CD4-positive, alpha-beta T cell treated with Interleukin-4 for 4 hours (primary cell): Measurements from ENCODE around the gene ZBTB45.
A peak's percentile ranks its signal among the peaks of the same experiment; 100 is the strongest.

Experiments
- DNase-seq: peaks from one replicate; pipeline ENCODE4 v3.0.0-alpha.2; 2020

Gene ZBTB45

DNA sequence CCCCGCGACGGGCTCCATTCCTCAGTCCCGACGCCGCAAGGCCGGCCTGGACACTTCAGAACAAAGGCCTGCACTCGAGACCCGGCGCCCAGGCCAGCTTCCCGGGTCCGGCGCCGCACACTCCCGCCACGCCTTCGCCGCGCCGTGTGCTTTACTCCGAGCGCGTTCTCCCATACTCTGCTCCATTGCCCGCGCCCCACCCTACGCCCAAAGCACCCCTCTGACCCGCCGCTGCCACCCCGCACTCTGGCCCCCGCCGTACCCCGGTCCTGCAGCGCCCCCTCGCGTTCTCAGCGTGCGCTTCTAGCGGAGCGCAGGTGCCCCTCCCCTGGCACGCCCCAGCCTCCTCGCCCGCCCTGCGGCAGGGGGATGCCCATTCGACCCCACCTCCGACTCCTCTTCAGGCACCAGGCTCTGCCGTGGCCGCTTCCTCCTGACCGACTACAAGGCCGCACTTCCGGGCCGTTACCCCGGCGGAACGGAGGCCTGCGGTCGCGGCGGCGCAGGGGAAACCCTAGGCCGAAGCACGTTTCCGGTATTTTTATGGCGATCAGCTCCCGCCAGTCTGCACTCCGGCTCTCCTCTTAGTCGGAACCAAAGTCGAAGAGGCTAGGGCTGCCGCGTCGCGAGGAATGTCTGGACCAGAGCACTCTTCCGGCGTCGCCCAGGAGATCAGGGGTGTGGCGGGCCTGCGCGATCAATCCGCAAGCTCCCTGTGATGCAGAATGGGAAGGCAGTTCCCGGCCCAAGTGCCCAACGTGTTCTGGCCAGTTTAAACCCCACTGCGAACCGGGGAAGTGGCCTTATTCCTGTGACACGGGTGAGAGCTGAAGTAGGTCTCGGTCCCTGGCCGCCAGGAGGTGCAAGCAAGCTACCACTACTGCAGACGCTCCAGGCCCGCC lies at the start of gene ZBTB45:
Gene ZBTB45 (minus strand): TSS at position 456 of the 902 bp plus-strand sequence. CDS start 2,137 bp downstream, outside the sequence.
- DNase-seq: peak; percentile 94

DNA sequence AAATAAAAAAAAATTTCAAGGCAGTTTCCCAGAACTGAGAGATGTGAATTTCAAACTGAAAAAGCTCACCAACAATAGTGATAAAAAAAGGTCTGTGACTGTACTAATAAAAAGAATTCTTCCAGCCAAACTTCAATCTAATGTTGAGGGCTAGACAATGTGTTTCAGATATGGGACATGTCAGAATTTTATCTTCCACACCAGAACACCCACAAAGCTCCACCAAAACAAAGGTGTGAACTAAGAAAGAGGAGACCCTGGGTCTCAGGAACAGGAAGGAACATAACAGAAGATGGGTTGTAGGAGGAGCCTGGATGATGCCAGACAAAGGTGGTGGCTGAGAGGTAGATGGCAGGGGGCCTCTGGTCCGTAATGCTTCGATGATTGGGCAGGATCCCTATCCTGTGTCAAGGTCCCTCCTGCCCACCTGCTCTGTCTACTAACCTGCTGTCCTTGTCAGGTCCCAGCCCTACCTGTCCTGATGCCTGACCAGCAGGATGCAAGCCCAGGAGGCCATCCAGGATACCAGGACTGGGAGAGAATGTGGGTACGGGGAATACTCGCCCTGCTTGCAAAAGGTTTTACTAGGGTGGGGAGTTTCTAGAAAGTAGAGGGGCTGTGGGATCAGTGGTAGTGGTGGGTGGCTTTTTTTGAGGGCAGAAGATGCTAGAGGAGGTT lies 49.0 kb upstream of the ZBTB45 start:
- DNase-seq: no peak

GRCh38 chr19:58566989-58567388 lies 47.4 kb upstream of the ZBTB45 start:
- DNase-seq: no peak

DNA sequence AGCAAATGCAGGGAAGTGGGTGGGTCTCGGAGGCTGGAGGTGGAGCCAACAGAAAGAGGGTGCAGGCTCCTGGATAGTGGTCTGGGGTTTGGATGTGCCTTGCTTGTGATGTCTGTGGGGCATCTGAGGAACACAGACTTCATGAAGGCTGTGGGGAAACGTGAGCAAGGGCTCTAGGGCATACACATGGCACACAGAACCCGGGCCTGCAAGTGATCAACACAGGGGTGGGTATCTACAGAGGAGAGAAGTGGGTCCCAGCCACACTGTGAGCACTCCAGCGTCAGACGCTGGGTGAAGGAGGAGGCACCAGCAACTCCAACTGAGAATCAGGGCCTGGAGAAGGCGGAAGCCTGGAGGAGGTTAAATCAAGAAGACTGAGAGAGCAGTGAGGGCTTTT lies 44.2 kb upstream of the ZBTB45 start:
- DNase-seq: no peak

- DNase-seq: peak; percentile 26
These were observed 43.5 kb upstream of the ZBTB45 start for GRCh38 chr19:58563034-58563573.

DNA sequence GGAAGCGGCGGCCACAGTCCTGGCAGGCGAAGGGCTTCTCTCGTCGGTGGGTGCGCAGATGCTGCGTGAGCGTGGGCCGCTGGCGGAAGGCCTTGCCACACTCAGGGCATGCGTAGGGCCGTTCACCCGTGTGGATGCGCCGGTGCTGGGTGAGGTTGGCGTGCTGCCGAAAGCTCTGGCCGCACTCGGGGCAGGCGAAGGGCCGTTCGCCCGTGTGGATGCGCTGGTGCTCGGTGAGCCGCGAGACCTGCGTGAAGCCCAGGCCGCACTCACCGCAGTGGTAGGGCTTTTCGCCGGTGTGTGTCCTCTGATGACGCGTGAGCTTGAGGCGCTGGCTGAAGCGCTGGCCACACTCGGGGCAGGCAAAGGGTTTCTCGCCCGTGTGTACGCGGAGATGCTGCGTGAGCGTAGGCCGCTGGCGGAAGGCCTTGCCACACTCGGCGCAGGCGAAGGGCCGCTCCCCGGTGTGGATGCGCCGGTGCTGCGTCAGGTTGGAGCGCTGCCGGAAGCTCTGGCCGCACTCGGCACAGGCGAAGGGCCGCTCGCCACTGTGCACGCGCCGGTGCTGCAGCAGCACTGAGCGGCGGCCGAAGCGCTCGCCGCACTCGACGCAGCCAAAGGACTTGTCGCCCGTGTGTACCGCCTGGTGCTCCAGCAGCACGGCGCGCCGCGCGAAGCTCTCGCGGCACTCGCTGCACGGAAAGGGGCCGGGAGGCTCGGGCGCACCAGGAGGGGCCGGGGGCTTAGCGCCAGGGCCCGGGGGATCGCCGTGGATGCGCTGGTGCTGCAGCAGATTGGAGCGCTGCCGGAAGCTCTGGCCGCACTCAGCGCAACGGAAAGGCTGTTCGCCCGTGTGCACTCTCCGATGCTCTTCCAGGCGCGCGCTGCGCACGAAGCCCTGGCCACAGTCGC lies 42.8 kb upstream of the ZBTB45 start:
- DNase-seq: peak; percentile 20

- no peak for DNase-seq
These were observed 41.9 kb upstream of the ZBTB45 start for GRCh38 chr19:58561373-58562121.

DNA sequence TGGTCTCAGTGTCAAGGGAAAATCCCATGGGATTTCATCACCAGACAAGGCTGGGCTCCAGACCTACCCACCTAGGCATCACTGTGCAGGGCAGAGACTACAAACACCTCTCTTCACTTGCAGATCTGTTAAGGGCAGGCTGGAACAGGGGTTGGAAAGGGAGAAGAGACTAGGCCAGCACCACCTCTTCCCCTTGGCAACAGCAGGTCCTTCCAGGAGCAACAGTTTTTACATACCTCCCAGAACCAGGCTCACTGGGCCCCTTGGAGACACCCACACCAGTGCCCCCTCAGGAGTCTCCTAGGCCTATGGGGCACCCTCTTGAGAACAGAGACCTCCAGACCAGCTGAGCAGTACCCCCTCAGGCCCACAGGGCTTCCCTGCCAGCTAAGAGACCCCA lies 41.3 kb upstream of the ZBTB45 start:
- DNase-seq: no peak

GRCh38 chr19:58560007-58560887 lies 40.6 kb upstream of the ZBTB45 start:
- no peak for DNase-seq

DNA sequence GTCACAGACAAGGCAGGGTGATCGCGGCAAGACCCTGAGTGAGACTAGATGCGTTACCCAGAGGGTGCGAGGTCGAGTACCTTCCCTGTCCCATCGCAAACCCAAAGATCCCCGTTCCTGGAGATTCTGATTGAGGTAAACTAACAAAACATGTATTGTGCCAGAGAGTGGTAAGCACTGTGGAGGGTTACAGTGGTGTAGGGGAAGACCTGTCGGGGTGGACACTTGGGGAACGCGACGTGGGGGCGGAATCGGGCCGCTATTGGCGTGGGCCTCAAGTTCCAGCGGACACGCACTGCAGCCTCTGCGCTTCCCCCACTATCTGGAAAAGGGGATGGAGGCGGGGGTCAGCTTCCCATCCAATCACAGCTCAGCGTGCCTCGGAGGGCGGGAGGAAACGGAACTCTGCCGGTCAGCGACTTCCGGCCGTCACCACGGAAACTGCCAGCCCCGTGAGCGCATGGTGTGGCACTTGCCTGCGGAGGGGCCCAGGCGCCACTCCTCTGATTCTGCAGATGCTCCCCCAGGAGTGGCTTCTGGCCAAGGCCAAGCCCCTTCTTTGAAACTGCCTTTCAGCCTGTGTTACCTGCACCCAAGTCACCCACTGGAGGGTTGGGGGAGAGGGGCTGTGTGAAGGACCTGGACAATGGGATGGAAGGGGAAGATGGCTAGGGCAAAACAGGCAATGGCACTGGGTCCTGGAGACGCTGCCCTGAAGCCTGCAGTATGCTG lies 39.8 kb upstream of the ZBTB45 start:
- DNase-seq: peak; percentile 51

GRCh38 chr19:58558623-58559274 lies 39.1 kb upstream of the ZBTB45 start:
- DNase-seq: peak; percentile 99

GRCh38 chr19:58558066-58558622 lies 38.5 kb upstream of the ZBTB45 start, which contains the start of gene UBE2M:
Gene UBE2M, minus strand, starts transcription at chr19:58558611. Its CDS starts 230 bp downstream, at chr19:58558381.
- peak; percentile 42 for DNase-seq

- no peak for DNase-seq
These were observed 37.8 kb upstream of the ZBTB45 start for GRCh38 chr19:58557221-58558065.

DNA sequence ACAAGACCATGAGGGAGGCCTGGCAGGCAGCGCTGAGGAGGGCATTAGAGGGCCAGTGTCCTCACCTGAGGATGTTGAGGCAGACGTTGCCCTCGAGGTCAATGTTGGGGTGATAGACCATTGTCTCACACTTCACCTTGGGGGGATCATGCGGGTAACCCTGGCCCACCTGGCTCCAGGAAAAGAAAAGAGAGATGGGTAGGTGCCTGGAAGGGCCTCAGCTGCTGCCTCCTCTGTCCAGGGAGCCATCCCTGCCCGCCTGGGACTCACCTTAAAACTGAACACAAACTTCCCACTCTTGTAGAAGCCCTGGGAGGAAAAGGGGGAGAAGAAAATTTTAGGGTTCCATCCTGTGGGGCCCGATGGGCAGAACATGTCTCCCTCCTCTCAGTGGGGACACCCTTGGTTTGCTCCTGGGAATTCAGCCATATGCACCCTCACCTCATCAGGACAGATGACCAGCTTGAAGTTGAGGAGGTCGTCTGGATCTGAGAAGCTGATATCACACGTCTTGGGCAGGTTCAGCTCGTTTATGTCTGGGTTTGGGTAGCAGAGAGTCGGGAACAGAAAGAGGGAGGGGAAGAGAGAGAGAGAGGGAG lies 37.1 kb upstream of the ZBTB45 start:
- no peak for DNase-seq

DNA sequence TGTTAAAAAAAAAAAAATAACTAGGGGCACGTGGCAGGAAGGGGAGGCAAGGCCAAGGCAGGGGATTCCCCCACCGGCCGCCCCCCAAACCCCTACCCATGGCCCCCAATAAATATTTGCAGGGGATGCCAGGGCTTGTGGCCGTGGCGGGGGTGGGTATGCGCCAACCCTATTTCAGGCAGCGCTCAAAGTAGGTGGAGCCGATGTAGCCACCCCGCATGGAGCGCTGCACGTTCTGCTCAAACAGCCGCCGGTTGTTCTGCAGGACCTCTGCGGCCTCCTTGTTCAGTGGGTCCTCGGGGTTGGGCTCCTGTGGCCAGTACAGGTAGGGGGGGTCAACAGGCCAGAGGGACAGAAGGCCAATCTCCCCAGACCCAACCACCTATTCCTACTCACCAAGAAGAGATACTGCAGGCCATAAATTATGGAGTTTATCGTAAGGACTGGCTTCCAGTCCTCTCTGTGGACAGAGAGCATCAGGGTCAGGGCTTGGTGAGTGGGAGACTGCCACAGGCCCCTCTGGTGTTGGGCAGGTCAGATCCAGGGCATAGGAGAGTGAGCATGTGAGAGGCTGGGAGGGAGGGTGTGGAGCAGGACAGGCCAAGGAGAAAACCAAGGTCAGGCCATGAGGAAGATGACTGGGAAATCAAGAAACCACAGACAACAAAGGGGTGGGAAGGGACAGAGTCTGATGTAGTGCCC lies 36.5 kb upstream of the ZBTB45 start:
- DNase-seq: no peak

GRCh38 chr19:58555369-58555885 lies 35.8 kb upstream of the ZBTB45 start:
- no peak for DNase-seq
